Keratinocyte (primary cell): ENCODE results near the gene ADH7.

Experiments used
- CTCF ChIP-seq, 3 experiments: IDR thresholded peaks in 1 of 3; conservative IDR thresholded peaks in 1 of 3; optimal IDR thresholded peaks in 1 of 3; 2 replicates in 2 of 3; 3 replicates in 1 of 3; pipeline versions ENCODE3 to v1.5.1; 2011; ENCODE audit warnings: low read length in 3 of 3, mild to moderate bottlenecking in 3 of 3, moderate library complexity in 2 of 3, control low read depth in 1 of 3, inconsistent platforms in 1 of 3; ENCODE audit not compliant: insufficient read depth in 2 of 3; ENCODE audit errors: extremely low read depth in 1 of 3
- EZH2 ChIP-seq: IDR thresholded peaks from one replicate; pipeline ENCODE4 v1.6.1; 2012; ENCODE audit warnings: inconsistent platforms, mild to moderate bottlenecking, low read length, moderate library complexity

- TF ChIP-seq CTCF (optimal IDR thresholded peaks at IDR 0.05 in 1 of 3, IDR thresholded peaks at IDR 0.05 in 1 of 3, conservative IDR thresholded peaks at IDR 0.05 in 1 of 3; ENCODE audit: extremely low read depth in 1 of 3, insufficient read depth in 2 of 3, low read length in 3 of 3) (no peak), EZH2 (no peak)
Measured at GRCh38 chr4:99438405-99438780, 3.3 kb upstream of the ADH7 start.
